ENCODE measurements around the gene IRF3. TPM values are rescaled to one million over a fixed set of nuclear protein-coding genes. Genes with fewer than 3 reads are reported as not detected.

The IRF3 gene
- total and polyA plus RNA-seq, 10 of the 15 experiments (the other 5 are each of a cell fraction or from before 2014, with no cell fraction given), result 5.5 to 110 (median 63.4) TPM

- TF ChIP-seq ZBTB40 (IDR thresholded peaks at IDR 0.05; ENCODE audit: borderline replicate concordance) (no peak), YBX1 (IDR thresholded peaks at IDR 0.05) (peak; percentile 25; the same call in 1 of the 2 replicates), CHD1 (IDR thresholded peaks at IDR 0.05; ENCODE audit: low read depth, low read length) (peak; percentile 91; the same call in 1 of the 2 replicates)
Measured at GRCh38 chr19:49677231-49677900, 11.7 kb upstream of the IRF3 start, which contains the start of gene PRMT1 (continued).

GRCh38 chr19:49676784-49677230 lies 11.2 kb upstream of the IRF3 start:
- BruUV-seq (replicated peaks), result no TSS peak
- Histone ChIP-seq H3K27ac (ENCODE audit: control insufficient read depth, insufficient read depth) (peak overlapping the region; percentile 99), H2AFZ (ENCODE audit: control insufficient read depth, low read depth, low read length) (no peak overlapping the region), H3K9me3 (replicated peaks; ENCODE audit: control insufficient read depth, insufficient read depth, low read length) (no peaks in the 10 kb centered on the region), H3K27me3 (replicated peaks in 1 of 2; ENCODE audit: control insufficient read depth in 2 of 2, insufficient read depth in 2 of 2, low read length in 1 of 2) (no peaks in the 10 kb centered on the region), H4K20me1 (ENCODE audit: control insufficient read depth, insufficient read depth) (peaks cover 11% of the 10 kb centered on the region), H3K36me3 (ENCODE audit: control insufficient read depth in 2 of 2, insufficient read depth in 2 of 2, low read length in 1 of 2) (peaks cover 2 to 5% of the 10 kb centered on the region in 2 experiments), H3K79me2 (ENCODE audit: control insufficient read depth, insufficient read depth, low read length) (peaks cover 44% of the 10 kb centered on the region), H3K4me1 (ENCODE audit: control insufficient read depth, insufficient read depth, low read length) (peaks cover 36% of the 10 kb centered on the region), H3K4me3 (peak overlapping the region; percentile 100), H3K4me2 (ENCODE audit: control insufficient read depth, insufficient read depth) (no peak overlapping the region), H3K9ac (ENCODE audit: control insufficient read depth, insufficient read depth, low read length) (peak overlapping the region; percentile 98)
- CTCF ChIA-PET, result interaction anchor here (1.1 to 10.5 kb wide), 7 partner anchors 11 to 203 kb away, joined by 3 to 130 read pairs (median 24); partner anchors contain the start of genes BCL2L12, IRF3, PRR12 and RRAS
- SMC1A ChIA-PET (ENCODE audit: uncharacterized antibody, unreplicated experiment), result interaction anchor here (0.5 to 2.7 kb wide), 11 partner anchors 13 to 308 kb away, joined by 3 to 11 read pairs (median 3); partner anchors contain the start of genes NOSIP, PRR12, PRRG2 and RPS11
- DNase-seq (ENCODE audit: low read depth, low spot score) (peak; percentile 99), ATAC-seq (peak; percentile 72), FAIRE-seq (no peak)
- intact Hi-C loops (cut with micrococcal nuclease; ENCODE audit: unreplicated experiment), result loop anchor here (1.0 to 5.0 kb wide), 4 partner anchors 37 to 190 kb away; partner anchors contain the start of genes PNKP, RPS11 and RRAS
- POLR2A ChIA-PET, result interaction anchor here (0.6 to 11.2 kb wide), 22 partner anchors 11 to 432 kb away, joined by 3 to 200 read pairs (median 4); partner anchors contain the start of genes AP2A1, BCL2L12, IRF3 and NOSIP
- in situ Hi-C loops (cut with MboI), result no loop called here
- WGBS (ENCODE audit: insufficient coverage, insufficient replicate concordance, low lambda C conversion rate, missing lambda C conversion rate), result 1% methylated on average over 34 of the region's 34 CpGs
- RAD21 ChIA-PET (ENCODE audit: unreplicated experiment), result interaction anchor here (0.6 to 8.6 kb wide), 14 partner anchors 12 to 226 kb away, joined by 3 to 131 read pairs (median 5); partner anchors contain the start of genes AP2A1, BCL2L12, IRF3 and NOSIP
- no peak for TF ChIP-seq MXI1 (IDR thresholded peaks at IDR 0.05; ENCODE audit: low read depth, low read length)
- TF ChIP-seq DPF2 (IDR thresholded peaks at IDR 0.05), result peak; percentile 99
- TF ChIP-seq ZNF274 (IDR thresholded peaks at IDR 0.05; ENCODE audit: insufficient read depth, insufficient read length), result no peak
- no peak for TF ChIP-seq NKRF (conservative IDR thresholded peaks at IDR 0.05)
- no peak for TF ChIP-seq IRF4 (IDR thresholded peaks at IDR 0.05; ENCODE audit: low read depth, low read length)
- TF ChIP-seq POLR2A (IDR thresholded peaks at IDR 0.05; ENCODE audit: low read depth, low read length), result no peak
- no peak for TF ChIP-seq CBX3 (IDR thresholded peaks at IDR 0.05; ENCODE audit: borderline replicate concordance, low read depth)
- TF ChIP-seq ESRRA (IDR thresholded peaks at IDR 0.05; ENCODE audit: low read length), result no peak
- no peak for TF ChIP-seq POLR2AphosphoS5 (IDR thresholded peaks at IDR 0.05; ENCODE audit: low read length)
- TF ChIP-seq STAT1 (conservative IDR thresholded peaks at IDR 0.05), result no peak
